PC-9 (cell line): ENCODE measurements around the gene MSH2.

Experiments
- CTCF ChIP-seq: fragments of 200-600 bp; sonication (generic); conservative IDR thresholded peaks from 2 replicates; pipeline ENCODE4 v1.6.1; 2017; ENCODE audit warnings: mixed run types, antibody characterized with exemption, mild to moderate bottlenecking, moderate library complexity
- EZH2 ChIP-seq: fragments of 200-600 bp; sonication (generic); IDR thresholded peaks from 2 replicates; pipeline ENCODE4 v1.8.0; 2017; ENCODE audit warnings: antibody characterized with exemption, low read depth

GRCh38 chr2:47422560-47422959, 19.6 kb downstream of the MSH2 start:
- TF ChIP-seq CTCF, result no peak
- no peak for TF ChIP-seq EZH2
